GM12878 (cell line): Measurements from ENCODE around the gene UMOD. TPM values are rescaled to one million over a fixed set of nuclear protein-coding genes. Genes with fewer than 3 reads are reported as not detected.

ENCODE experiments used
- ATAC-seq: fragments of 200-7000 bp; cut with Tn5 transposase; 3 replicates; pipeline ENCODE4 v1.9.1; 2020; ENCODE audit warnings: mild to moderate bottlenecking, moderate library complexity
- BruUV-seq: library from RNA; stranded (reverse); fragments of 400-500 nt; replicated peaks from 2 replicates; lab custom pipeline; 2021; lab: Mats Ljungman, UMichigan
- CTCF ChIA-PET: fragments of 300-600 bp; sonication (Branson Sonifier 250); formaldehyde crosslinking; extraction: SDS; loops from one replicate; lab custom pipeline; 2021; ENCODE audit warnings: inconsistent platforms; lab: Yijun Ruan, JAX
- POLR2A ChIA-PET: fragments of 350-600 bp; formaldehyde crosslinking; extraction: SDS; loops from one replicate; lab custom pipeline; 2021; ENCODE audit warnings: inconsistent platforms; lab: Charles Lee
- RAD21 ChIA-PET: fragments of 300-600 bp; sonication (Branson Sonifier 250); formaldehyde crosslinking; loops from one replicate; lab custom pipeline; 2023; ENCODE audit warnings: antibody characterized with exemption; ENCODE audit not compliant: unreplicated experiment; lab: Charles Lee
- SMC1A ChIA-PET: fragments of 300-600 bp; sonication (Branson Sonifier 250); formaldehyde crosslinking; loops from one replicate; lab custom pipeline; 2023; ENCODE audit not compliant: unreplicated experiment, uncharacterized antibody; lab: Charles Lee
- DNase-seq: peaks from one replicate; pipeline ENCODE4 v3.0.0-alpha.2; 2011; ENCODE audit warnings: low read depth, low spot score
- FAIRE-seq: peaks from 3 replicates; lab custom pipeline; 2011; peaks lifted over from hg19 to GRCh38; lab: Jason Lieb, UNC
- H2AFZ ChIP-seq: 2 replicates; pipeline ENCODE4 v1.6.0; 2011; ENCODE audit warnings: low read depth, low read length, control low read depth; ENCODE audit not compliant: control insufficient read depth
- H3K27ac ChIP-seq: 2 replicates; pipeline ENCODE4 v1.5.1; 2011; ENCODE audit warnings: control low read depth; ENCODE audit not compliant: control insufficient read depth, insufficient read depth
- H3K27me3 ChIP-seq, 2 experiments: replicated peaks in 1 of 2; 2 replicates each; pipeline versions ENCODE4 v1.6.0 to v1.6.1; 2011; ENCODE audit warnings: low read length in 1 of 2; ENCODE audit not compliant: control insufficient read depth in 2 of 2, insufficient read depth in 2 of 2
- H3K36me3 ChIP-seq, 2 experiments: 2 replicates each; pipeline ENCODE4 v1.5.1; 2011; ENCODE audit warnings: low read length in 1 of 2; ENCODE audit not compliant: control insufficient read depth in 2 of 2, insufficient read depth in 2 of 2
- H3K4me1 ChIP-seq: 2 replicates; pipeline ENCODE4 v1.6.1; 2011; ENCODE audit warnings: mild to moderate bottlenecking, low read length, moderate library complexity, mixed read lengths; ENCODE audit not compliant: control insufficient read depth, insufficient read depth
- H3K4me2 ChIP-seq: 2 replicates; pipeline ENCODE4 v1.6.0; 2011; ENCODE audit warnings: control low read depth; ENCODE audit not compliant: control insufficient read depth, insufficient read depth
- H3K4me3 ChIP-seq: fragments of 200-600 bp; sonication (generic); 2 replicates; pipeline ENCODE4 v1.5.1; 2016
- H3K79me2 ChIP-seq: 2 replicates; pipeline ENCODE4 v1.6.0; 2011; ENCODE audit warnings: low read length; ENCODE audit not compliant: control insufficient read depth, insufficient read depth
- H3K9ac ChIP-seq: 2 replicates; pipeline ENCODE4 v1.8.0; 2011; ENCODE audit warnings: low read length, control low read depth, mixed read lengths; ENCODE audit not compliant: control insufficient read depth, insufficient read depth
- H3K9me3 ChIP-seq: replicated peaks from 3 replicates; pipeline ENCODE4 v1.5.1; 2011; ENCODE audit warnings: mild to moderate bottlenecking, low read length; ENCODE audit not compliant: control insufficient read depth, insufficient read depth
- H4K20me1 ChIP-seq: 2 replicates; pipeline ENCODE4 v1.6.0; 2011; ENCODE audit not compliant: control insufficient read depth, insufficient read depth
- BCLAF1 ChIP-seq: fragments of 450-650 bp; IDR thresholded peaks from 2 replicates; pipeline ENCODE4 v1.6.1; 2017; ENCODE audit warnings: antibody characterized with exemption, mild to moderate bottlenecking, moderate library complexity
- BHLHE40 ChIP-seq, 2 experiments: fragments of 450-650 bp in 1 of 2; IDR thresholded peaks; 2 replicates each; pipeline ENCODE4 v1.6.1; 2011 to 2017; ENCODE audit warnings: low read depth in 2 of 2, borderline replicate concordance in 1 of 2, improper control_type of control experiment in 1 of 2, low read length in 1 of 2, mild to moderate bottlenecking in 1 of 2
- FOS ChIP-seq: IDR thresholded peaks from 3 replicates; pipeline ENCODE4 v1.6.1; 2011; ENCODE audit warnings: borderline replicate concordance; ENCODE audit not compliant: insufficient read length; ENCODE audit errors: extremely low read depth
- HCFC1 ChIP-seq: fragments of 150-350 bp; IDR thresholded peaks from 2 replicates; pipeline ENCODE4 v1.6.1; 2014; ENCODE audit warnings: low read length
- HDGF ChIP-seq: fragments of 450-650 bp; IDR thresholded peaks from 2 replicates; pipeline ENCODE4 v1.6.1; 2016; ENCODE audit warnings: antibody characterized with exemption
- KAT2A ChIP-seq: conservative IDR thresholded peaks from 2 replicates; pipeline ENCODE4 v1.6.1; 2011; ENCODE audit warnings: low read depth, low read length; ENCODE audit not compliant: control insufficient read depth
- MEF2B ChIP-seq: fragments of 450-650 bp; IDR thresholded peaks from 2 replicates; pipeline ENCODE4 v1.6.1; 2018; ENCODE audit warnings: mild to moderate bottlenecking, moderate library complexity; ENCODE audit not compliant: partially characterized antibody, poor library complexity, severe bottlenecking
- NBN ChIP-seq: fragments of 450-650 bp; IDR thresholded peaks from 2 replicates; pipeline ENCODE4 v1.6.1; 2016
- RUNX3 ChIP-seq: IDR thresholded peaks from 2 replicates; pipeline ENCODE4 v1.6.1; 2012; ENCODE audit warnings: low read length, inconsistent platforms
- TCF7 ChIP-seq: IDR thresholded peaks from 2 replicates; pipeline ENCODE4 v1.6.1; 2014; ENCODE audit warnings: antibody characterized with exemption, borderline replicate concordance
- ZZZ3 ChIP-seq: IDR thresholded peaks from 2 replicates; pipeline ENCODE4 v1.6.1; 2011; ENCODE audit warnings: low read depth; ENCODE audit not compliant: control insufficient read depth, insufficient read length
- whole genome bisulfite sequencing: methylation state at CpG from one replicate; pipeline ENCODE4 v1.1.6; 2016; ENCODE audit warnings: low lambda C conversion rate; ENCODE audit not compliant: insufficient replicate concordance, insufficient coverage; ENCODE audit errors: missing lambda C conversion rate; 5-methylcytosine and 5-hydroxymethylcytosine counted together
- in situ Hi-C: fragments of 300-500 bp; cut with MboI; formaldehyde crosslinking; loops from 9 replicates; pipeline ENCODE4 v1.14.3; 2018; ENCODE audit warnings: mixed read lengths
- intact Hi-C: fragments of 100-400 bp; cut with micrococcal nuclease; formaldehyde crosslinking; loops from one replicate; pipeline ENCODE4 v1.14.2; 2022; ENCODE audit not compliant: unreplicated experiment
- polyA plus RNA-seq, 11 experiments: library from polyadenylated mRNA; depleted of rRNA in 4 of 11; unstranded in 6 of 11; stranded (reverse) in 5 of 11; fragments of >200 nt; fragmentation: Nextera tagmentation in 4 of 11; fragmentation: Illumina TruSeq in 1 of 11; extraction: Ambion mirVana in 4 of 11; extraction: Trizol in 1 of 11; gene quantifications; 1 replicate in 1 of 11; 2 replicates in 10 of 11; pipeline versions ENCODE4 v1.2.1 to v1.2.3, GENCODE V29; 2011 to 2016; ENCODE audit warnings: inconsistent platforms in 2 of 11, missing spikeins in 2 of 11, low read depth in 1 of 11
- total RNA-seq, 4 experiments: library from RNA; depleted of rRNA in 3 of 4; stranded (reverse); fragments of >200 nt in 3 of 4; fragmentation: Illumina TruSeq in 1 of 4; extraction: Trizol in 1 of 4; gene quantifications; 2 replicates each; pipeline versions ENCODE4 v1.2.1 to v1.2.3, GENCODE V29; 2013 to 2021

The UMOD gene
- total and polyA plus RNA-seq, 10 of the 15 experiments (the other 5 are each of a cell fraction or from before 2014, with no cell fraction given): not detected

- Histone ChIP-seq H3K9me3 (no peaks in the 10 kb centered on the region), H3K27ac (no peak overlapping the region), H3K4me2 (no peak overlapping the region), H3K4me1 (no peaks in the 10 kb centered on the region), H3K79me2 (no peaks in the 10 kb centered on the region), H3K27me3 (peaks cover 0 to 2% of the 10 kb centered on the region in 2 experiments; a peak in 2 of 4 replicates), H2AFZ (no peak overlapping the region), H4K20me1 (no peaks in the 10 kb centered on the region), H3K36me3 (no peaks in the 10 kb centered on the region), H3K4me3 (no peak overlapping the region), H3K9ac (no peak overlapping the region)
- 26% methylated on average over 3 of the region's 3 CpGs for WGBS
- intact Hi-C loops (loop anchor here (10.0 kb wide), 1 partner anchor 324 kb away; no protein-coding TSS in a partner anchor), in situ Hi-C loops (loop anchor here (5.0 kb wide), 1 partner anchor 473 kb away; no protein-coding TSS in a partner anchor)
- POLR2A ChIA-PET: no interaction called here
- FAIRE-seq: no peak
- CTCF ChIA-PET: interaction anchor here (1.1 to 1.4 kb wide), 2 partner anchors 473 to 482 kb away, joined by 3 to 4 read pairs; no protein-coding TSS in a partner anchor
- RAD21 ChIA-PET: interaction anchor here (1.4 kb wide), 1 partner anchor 473 kb away, joined by 4 read pairs; no protein-coding TSS in a partner anchor
- SMC1A ChIA-PET: no interaction called here
- BruUV-seq: no TSS peak
- no peak for DNase-seq
- no peak for TF ChIP-seq RUNX3
- no peak for ATAC-seq
These were observed 28.3 kb upstream of the UMOD start for GRCh38 chr16:20380782-20381181.

- ChIA-PET RAD21 (no interaction called here), CTCF (interaction anchor here (0.9 to 6.2 kb wide), 5 partner anchors 7 to 478 kb away, joined by 3 to 44 read pairs (median 4); no protein-coding TSS in a partner anchor), POLR2A (no interaction called here), SMC1A (interaction anchor here (1.1 kb wide), 1 partner anchor 8 kb away, joined by 4 read pairs; no protein-coding TSS in a partner anchor)
- Histone ChIP-seq H3K27me3 (peaks cover 0 to 2% of the 10 kb centered on the region in 2 experiments; a peak in 2 of 4 replicates), H4K20me1 (no peaks in the 10 kb centered on the region), H3K4me2 (no peak overlapping the region), H3K36me3 (no peaks in the 10 kb centered on the region), H3K27ac (no peak overlapping the region), H3K9ac (no peak overlapping the region), H3K4me3 (no peak overlapping the region), H3K9me3 (no peaks in the 10 kb centered on the region), H3K4me1 (no peaks in the 10 kb centered on the region), H3K79me2 (no peaks in the 10 kb centered on the region), H2AFZ (no peak overlapping the region)
- intact Hi-C loops (no loop called here), in situ Hi-C loops (no loop called here)
- no peak for DNase-seq
- no peak for ATAC-seq
- no TSS peak for BruUV-seq
- no peak for FAIRE-seq
- TF ChIP-seq TCF7 (no peak), FOS (no peak), BHLHE40 (IDR thresholded peaks at IDR 0.05; ENCODE audit: borderline replicate concordance in 1 of 2, low read depth in 2 of 2, low read length in 1 of 2) (no peak), KAT2A (no peak), ZZZ3 (no peak), HCFC1 (no peak), MEF2B (no peak), BCLAF1 (no peak), RUNX3 (no peak), HDGF (no peak), NBN (no peak)
- TF ChIP-seq, all 136 proteins: peak for 0
- 40% methylated on average over 5 of the region's 5 CpGs for WGBS
These were observed 24.7 kb upstream of the UMOD start for GRCh38 chr16:20377181-20377580.
